Esophagus muscularis mucosa (tissue), 3 donors: ENCODE results near the gene ABCB10.

Experiments used
- EP300 ChIP-seq: sonication (generic); formaldehyde crosslinking; IDR thresholded peaks from one replicate; pipeline ENCODE4 v1.6.1; 2017; ENCODE audit warnings: antibody characterized with exemption
- TF ChIP-seq, protein P1 (sequence below), 3 experiments: fragments of 200-600 bp in 2 of 3; fragments of 450-650 bp in 1 of 3; sonication (generic) in 2 of 3; IDR thresholded peaks; one replicate each; pipeline ENCODE4 v1.5.1; 2017 to 2019; ENCODE audit warnings: antibody characterized with exemption in 3 of 3, mild to moderate bottlenecking in 2 of 3, moderate library complexity in 1 of 3

DNA sequence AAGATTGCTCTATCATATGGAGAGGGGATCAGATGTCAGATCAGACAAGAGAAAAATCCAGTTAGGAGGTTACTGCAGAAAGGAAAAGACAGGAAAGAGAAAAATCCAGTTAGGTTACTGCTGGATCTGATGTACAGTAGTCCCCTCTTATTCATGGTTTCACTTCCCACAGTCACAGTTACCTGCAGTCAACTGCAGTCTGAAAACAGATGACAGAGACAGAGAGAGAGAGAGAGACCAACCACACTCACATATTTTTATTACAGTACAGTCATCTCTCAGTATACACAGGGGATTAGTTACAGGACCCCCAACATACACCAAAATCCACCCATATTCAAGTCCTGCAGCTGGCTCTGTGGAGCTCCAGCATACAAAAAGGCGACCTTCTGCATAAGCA, 79.7 kb downstream of the ABCB10 start:
- TF ChIP-seq, protein P1, sequence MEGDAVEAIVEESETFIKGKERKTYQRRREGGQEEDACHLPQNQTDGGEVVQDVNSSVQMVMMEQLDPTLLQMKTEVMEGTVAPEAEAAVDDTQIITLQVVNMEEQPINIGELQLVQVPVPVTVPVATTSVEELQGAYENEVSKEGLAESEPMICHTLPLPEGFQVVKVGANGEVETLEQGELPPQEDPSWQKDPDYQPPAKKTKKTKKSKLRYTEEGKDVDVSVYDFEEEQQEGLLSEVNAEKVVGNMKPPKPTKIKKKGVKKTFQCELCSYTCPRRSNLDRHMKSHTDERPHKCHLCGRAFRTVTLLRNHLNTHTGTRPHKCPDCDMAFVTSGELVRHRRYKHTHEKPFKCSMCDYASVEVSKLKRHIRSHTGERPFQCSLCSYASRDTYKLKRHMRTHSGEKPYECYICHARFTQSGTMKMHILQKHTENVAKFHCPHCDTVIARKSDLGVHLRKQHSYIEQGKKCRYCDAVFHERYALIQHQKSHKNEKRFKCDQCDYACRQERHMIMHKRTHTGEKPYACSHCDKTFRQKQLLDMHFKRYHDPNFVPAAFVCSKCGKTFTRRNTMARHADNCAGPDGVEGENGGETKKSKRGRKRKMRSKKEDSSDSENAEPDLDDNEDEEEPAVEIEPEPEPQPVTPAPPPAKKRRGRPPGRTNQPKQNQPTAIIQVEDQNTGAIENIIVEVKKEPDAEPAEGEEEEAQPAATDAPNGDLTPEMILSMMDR (IDR thresholded peaks at IDR 0.05), result no peak
- TF ChIP-seq EP300, result no peak
